ENCODE measurements around the gene CDH4. TPM values are rescaled to one million over a fixed set of nuclear protein-coding genes. Genes with fewer than 3 reads are reported as not detected.

CDH4 gene
- total and polyA plus RNA-seq, 2 donors (not counting 1 experiment from before 2014, with no cell fraction given) = not detected

GRCh38 chr20:61246269-61246668, 5.8 kb upstream of the CDH4 start:
- H3K4me1 Mint-ChIP-seq = no peaks in the 10 kb centered on the region
- intact Hi-C loops (cut with micrococcal nuclease) = no loop called here
- Histone ChIP-seq H3K9me3 (ENCODE audit: control extremely low read depth in 1 of 3, control insufficient read depth in 2 of 3, insufficient read depth in 1 of 3, low read length in 2 of 3) (peaks cover 0 to 11% (median 0%) of the 10 kb centered on the region in 3 donors), H3K4me1 (ENCODE audit: control insufficient read depth in 2 of 2, insufficient read depth in 2 of 2, low read length in 2 of 2) (no peaks in the 10 kb centered on the region), H3K9ac (ENCODE audit: low read length) (no peak overlapping the region), H3K79me2 (ENCODE audit: control insufficient read depth, insufficient read depth, low read length) (no peaks in the 10 kb centered on the region), H3K4me3 (ENCODE audit: control extremely low read depth in 1 of 5, extremely low read depth in 1 of 5, insufficient read depth in 1 of 5, low read depth in 2 of 5, low read length in 4 of 5) (no peak overlapping the region), H3K36me3 (replicated peaks in 1 of 2; ENCODE audit: control extremely low read depth in 1 of 2, control insufficient read depth in 1 of 2, extremely low read depth in 1 of 2, insufficient read depth in 2 of 2, low read length in 1 of 2) (no peaks in the 10 kb centered on the region), H3K27me3 (replicated peaks in 1 of 4; ENCODE audit: control extremely low read depth in 1 of 4, control insufficient read depth in 3 of 4, insufficient read depth in 4 of 4, low read length in 3 of 4) (peaks cover 0 to 8% (median 3%) of the 10 kb centered on the region in 4 experiments), H4K20me1 (ENCODE audit: control insufficient read depth, insufficient read depth, low read length, poor library complexity, severe bottlenecking) (no peaks in the 10 kb centered on the region), H2AFZ (ENCODE audit: insufficient read depth, low read depth, low read length, poor library complexity, severe bottlenecking) (no peak overlapping the region), H3K27ac (ENCODE audit: low read length in 2 of 2) (no peak overlapping the region), H3K4me2 (replicated peaks; ENCODE audit: low read depth, low read length, poor library complexity, severe bottlenecking) (no peak overlapping the region)
- H3K27me3 Mint-ChIP-seq = peaks cover 29% of the 10 kb centered on the region
- WGBS (ENCODE audit: insufficient coverage) = 80% methylated on average over 6 of the region's 7 CpGs
- no peak for DNase-seq
- TF ChIP-seq EZH2 (IDR thresholded peaks at IDR 0.05; ENCODE audit: borderline replicate concordance, insufficient read depth, low read depth, low read length, poor library complexity, severe bottlenecking) (no peak), CTCF (IDR thresholded peaks at IDR 0.05) (no peak)
- no peak for ATAC-seq (ENCODE audit: low read depth)
- no peaks in the 10 kb centered on the region for H3K9me3 Mint-ChIP-seq (ENCODE audit: insufficient read depth)
- no peak overlapping the region for H3K4me3 Mint-ChIP-seq
- H3K27ac Mint-ChIP-seq = no peak overlapping the region
- ChIA-PET CTCF (no interaction called here), POLR2A (no interaction called here)

GRCh38 chr20:61249626-61250025, 2.4 kb upstream of the CDH4 start:
- H3K4me1 Mint-ChIP-seq = peaks cover 2% of the 10 kb centered on the region
- H3K9me3 ChIP-seq (ENCODE audit: control extremely low read depth in 1 of 3, control insufficient read depth in 2 of 3, insufficient read depth in 1 of 3, low read length in 2 of 3) = peaks cover 0 to 16% (median 0%) of the 10 kb centered on the region in 3 donors
- ChIA-PET POLR2A (no interaction called here), CTCF (no interaction called here)
- no peak overlapping the region for H3K9ac ChIP-seq (ENCODE audit: low read length)
- no peak overlapping the region for H3K4me2 ChIP-seq (replicated peaks; ENCODE audit: low read depth, low read length, poor library complexity, severe bottlenecking)
- H3K27me3 Mint-ChIP-seq = peaks cover 41% of the 10 kb centered on the region
- H3K27ac ChIP-seq (ENCODE audit: low read length in 2 of 2) = no peak overlapping the region
- H3K36me3 ChIP-seq (replicated peaks in 1 of 2; ENCODE audit: control extremely low read depth in 1 of 2, control insufficient read depth in 1 of 2, extremely low read depth in 1 of 2, insufficient read depth in 2 of 2, low read length in 1 of 2) = no peaks in the 10 kb centered on the region
- H3K4me3 ChIP-seq (ENCODE audit: control extremely low read depth in 1 of 5, extremely low read depth in 1 of 5, insufficient read depth in 1 of 5, low read depth in 2 of 5, low read length in 4 of 5) = no peak overlapping the region
- no peak for DNase-seq
- H3K79me2 ChIP-seq (ENCODE audit: control insufficient read depth, insufficient read depth, low read length) = no peaks in the 10 kb centered on the region
- no peak for TF ChIP-seq CTCF (IDR thresholded peaks at IDR 0.05)
- TF ChIP-seq EZH2 (IDR thresholded peaks at IDR 0.05; ENCODE audit: borderline replicate concordance, insufficient read depth, low read depth, low read length, poor library complexity, severe bottlenecking) = no peak
- WGBS (ENCODE audit: insufficient coverage) = 98% methylated on average over 4 of the region's 4 CpGs
- H2AFZ ChIP-seq (ENCODE audit: insufficient read depth, low read depth, low read length, poor library complexity, severe bottlenecking) = no peak overlapping the region
- intact Hi-C loops (cut with micrococcal nuclease) = no loop called here
- H3K27ac Mint-ChIP-seq = no peak overlapping the region
- H3K9me3 Mint-ChIP-seq (ENCODE audit: insufficient read depth) = no peaks in the 10 kb centered on the region
- no peaks in the 10 kb centered on the region for H3K4me1 ChIP-seq (ENCODE audit: control insufficient read depth in 2 of 2, insufficient read depth in 2 of 2, low read length in 2 of 2)
- no peak overlapping the region for H3K4me3 Mint-ChIP-seq
- peaks cover 0 to 16% (median 3%) of the 10 kb centered on the region in 4 experiments for H3K27me3 ChIP-seq (replicated peaks in 1 of 4; ENCODE audit: control extremely low read depth in 1 of 4, control insufficient read depth in 3 of 4, insufficient read depth in 4 of 4, low read length in 3 of 4)
- no peak for ATAC-seq (ENCODE audit: low read depth)
- H4K20me1 ChIP-seq (ENCODE audit: control insufficient read depth, insufficient read depth, low read length, poor library complexity, severe bottlenecking) = no peaks in the 10 kb centered on the region

All from B cell (primary cell).